K562 (cell line): ENCODE measurements around the gene PSMB11. TPM values are rescaled to one million over a fixed set of nuclear protein-coding genes. Genes with fewer than 3 reads are reported as not detected.

Source experiments
- CEBPB ChIP-seq: fragments of 450-650 bp; IDR thresholded peaks from 2 replicates; pipeline ENCODE4 v1.6.1; 2016; ENCODE audit warnings: missing genetic modification characterization, missing compliant biosample characterization
- DLX4 ChIP-seq: fragments of 250-450 bp; sonication (Bioruptor Pico); IDR thresholded peaks from 2 replicates; pipeline ENCODE4 v1.6.1; 2021; ENCODE audit warnings: mild to moderate bottlenecking
- E2F3 ChIP-seq: fragments of 250-450 bp; sonication (Bioruptor Pico); IDR thresholded peaks from 2 replicates; pipeline ENCODE4 v1.4.0; 2020; ENCODE audit warnings: mild to moderate bottlenecking
- FOXA1 ChIP-seq: fragments of 450-650 bp; IDR thresholded peaks from 2 replicates; pipeline ENCODE4 v1.6.1; 2016; ENCODE audit warnings: mild to moderate bottlenecking, borderline replicate concordance
- FOXM1 ChIP-seq, 2 experiments: fragments of 450-650 bp in 1 of 2; sonication (generic) in 1 of 2; formaldehyde crosslinking in 1 of 2; IDR thresholded peaks; 2 replicates each; pipeline versions ENCODE4 v1.6.1 to v1.9.0; 2017 to 2022; ENCODE audit warnings: low read depth in 2 of 2, mild to moderate bottlenecking in 2 of 2, missing genetic modification reagents in 1 of 2, moderate library complexity in 1 of 2
- GABPB2 ChIP-seq: fragments of 250-450 bp; sonication (Bioruptor Pico); conservative IDR thresholded peaks from 2 replicates; pipeline ENCODE4 v1.5.1; 2021; ENCODE audit warnings: mild to moderate bottlenecking
- HNRNPH1 ChIP-seq: fragments of 200-400 bp; formaldehyde crosslinking; optimal IDR thresholded peaks from 2 replicates; pipeline ENCODE3; 2017; ENCODE audit warnings: low read depth, mild to moderate bottlenecking, low read length, moderate library complexity
- JUNB ChIP-seq: fragments of 450-650 bp; formaldehyde crosslinking; conservative IDR thresholded peaks from 2 replicates; pipeline ENCODE4 v1.4.0; 2020; ENCODE audit warnings: mild to moderate bottlenecking
- NCOA1 ChIP-seq: fragments of 450-650 bp; IDR thresholded peaks from 2 replicates; pipeline ENCODE4 v1.6.1; 2016; ENCODE audit warnings: low read depth
- PRDM10 ChIP-seq: fragments of 450-650 bp; IDR thresholded peaks from 2 replicates; pipeline ENCODE4 v1.6.1; 2018; ENCODE audit not compliant: partially characterized antibody
- RFX7 ChIP-seq: fragments of 250-450 bp; sonication (Bioruptor Pico); IDR thresholded peaks from 2 replicates; pipeline ENCODE4 v1.5.1; 2021; ENCODE audit warnings: mild to moderate bottlenecking
- SIRT6 ChIP-seq: IDR thresholded peaks from one replicate; pipeline ENCODE4 v1.6.1; 2012; ENCODE audit warnings: low read depth, mild to moderate bottlenecking, control low read depth, inconsistent platforms, low read length, moderate library complexity
- SMC3 ChIP-seq: conservative IDR thresholded peaks from 2 replicates; pipeline ENCODE4 v1.6.1; 2011; ENCODE audit warnings: low read depth, low read length, improper control_type of control experiment; ENCODE audit not compliant: insufficient read depth
- SNAPC5 ChIP-seq: fragments of 250-450 bp; sonication (Bioruptor Pico); IDR thresholded peaks from 2 replicates; pipeline ENCODE4 v1.8.0; 2021; ENCODE audit warnings: moderate library complexity, mild to moderate bottlenecking, inconsistent platforms
- TAF15 ChIP-seq: fragments of 200-400 bp; formaldehyde crosslinking; IDR thresholded peaks from 2 replicates; pipeline ENCODE4 v1.6.1; 2017; ENCODE audit warnings: mild to moderate bottlenecking, low read depth, low read length, moderate library complexity
- TAF7 ChIP-seq: fragments of 450-650 bp; IDR thresholded peaks from 2 replicates; pipeline ENCODE4 v1.6.1; 2016; ENCODE audit warnings: missing genetic modification characterization, missing compliant biosample characterization
- TAF9B ChIP-seq: fragments of 450-650 bp; IDR thresholded peaks from 2 replicates; pipeline ENCODE4 v1.6.1; 2018; ENCODE audit warnings: mild to moderate bottlenecking; ENCODE audit not compliant: partially characterized antibody
- TFAP4 ChIP-seq: sonication (generic); formaldehyde crosslinking; IDR thresholded peaks from 2 replicates; pipeline ENCODE4 v1.8.0; 2022; ENCODE audit warnings: missing genetic modification reagents, mild to moderate bottlenecking, moderate library complexity, borderline replicate concordance
- YY1 ChIP-seq, 3 experiments: IDR thresholded peaks; 2 replicates each; pipeline ENCODE4 v1.6.1; 2011; ENCODE audit warnings: low read length in 2 of 3, mild to moderate bottlenecking in 2 of 3, moderate library complexity in 2 of 3, borderline replicate concordance in 1 of 3, control low read depth in 1 of 3, low read depth in 1 of 3; ENCODE audit not compliant: insufficient read depth in 3 of 3, insufficient replicate concordance in 2 of 3, control insufficient read depth in 1 of 3, insufficient read length in 1 of 3; ENCODE audit errors: extremely low read depth in 1 of 3
- ZNF24 ChIP-seq: fragments of 450-650 bp; IDR thresholded peaks from 2 replicates; pipeline ENCODE4 v1.6.1; 2016
- ZNF263 ChIP-seq: sonication (generic); formaldehyde crosslinking; IDR thresholded peaks from 2 replicates; pipeline ENCODE4 v1.8.0; 2022; ENCODE audit warnings: mild to moderate bottlenecking, missing genetic modification reagents, borderline replicate concordance
- ZNF41 ChIP-seq: fragments of 250-450 bp; sonication (Bioruptor Pico); conservative IDR thresholded peaks from 2 replicates; pipeline ENCODE4 v1.4.0; 2020; ENCODE audit warnings: mild to moderate bottlenecking
- ZNF644 ChIP-seq: fragments of 200-800 bp; sonication (Bioruptor generic); IDR thresholded peaks from 2 replicates; pipeline ENCODE4 v1.6.1; 2016; ENCODE audit warnings: low read depth, missing genetic modification characterization, missing compliant biosample characterization
- polyA plus RNA-seq, 8 experiments: library from polyadenylated mRNA; depleted of rRNA in 4 of 8; stranded (reverse) in 5 of 8; unstranded in 3 of 8; fragments of >200 nt; fragmentation: Nextera tagmentation in 2 of 8; fragmentation: Illumina TruSeq in 1 of 8; extraction: Ambion mirVana in 2 of 8; extraction: Trizol in 1 of 8; gene quantifications; 2 replicates each; pipeline versions ENCODE4 v1.2.1 to v1.2.3, GENCODE V29; 2011 to 2014; ENCODE audit warnings: inconsistent platforms in 1 of 8, missing spikeins in 1 of 8
- total RNA-seq, 7 experiments: library from RNA; depleted of rRNA in 6 of 7; stranded (reverse); fragments of >200 nt in 6 of 7; fragmentation: Illumina TruSeq in 2 of 7; extraction: Trizol in 2 of 7; gene quantifications; 2 replicates each; pipeline versions ENCODE4 v1.2.1 to v1.2.3, GENCODE V29; 2011 to 2021; ENCODE audit warnings: low replicate concordance in 1 of 7

PSMB11 gene
- total and polyA plus RNA-seq, 9 of the 15 experiments (the other 6 are each of a cell fraction or from before 2014, with no cell fraction given): not detected

- no peak for TF ChIP-seq ZNF41 (CRISPR knock-in tag)
- TF ChIP-seq TFAP4 (CRISPR knock-in tag): peak; percentile 64; the same call in 1 of the 2 replicates
- TF ChIP-seq PRDM10: no peak
- TF ChIP-seq NCOA1: no peak
- TF ChIP-seq RFX7 (CRISPR knock-in tag): no peak
- peak in 2 of 3 experiments; percentile 23 to 40 for TF ChIP-seq YY1 (IDR thresholded peaks at IDR 0.05; ENCODE audit: borderline replicate concordance in 1 of 3, control insufficient read depth in 1 of 3, extremely low read depth in 1 of 3, insufficient read depth in 3 of 3, insufficient read length in 1 of 3, insufficient replicate concordance in 2 of 3, low read depth in 1 of 3, low read length in 2 of 3)
- TF ChIP-seq ZNF263 (CRISPR knock-in tag): no peak
- no peak for TF ChIP-seq GABPB2 (CRISPR knock-in tag)
- TF ChIP-seq ZNF644 (tag): no peak
- TF ChIP-seq FOXA1: no peak
- no peak for TF ChIP-seq FOXM1 (IDR thresholded peaks at IDR 0.05; ENCODE audit: low read depth)
- TF ChIP-seq FOXM1 (CRISPR knock-in tag; IDR thresholded peaks at IDR 0.05; ENCODE audit: low read depth): peak; percentile 45; the same call in 1 of the 2 replicates
- peak; percentile 10; the same call in 1 of the 2 replicates for TF ChIP-seq ZNF24
- no peak for TF ChIP-seq TAF7
- TF ChIP-seq SIRT6: no peak
- TF ChIP-seq CEBPB (tag): no peak
- TF ChIP-seq SMC3: peak; percentile 83
- TF ChIP-seq TAF15: no peak
- no peak for TF ChIP-seq TAF9B
- TF ChIP-seq SNAPC5 (CRISPR knock-in tag): no peak
- no peak for TF ChIP-seq JUNB (CRISPR knock-in tag)
- no peak for TF ChIP-seq HNRNPH1
- TF ChIP-seq E2F3 (CRISPR knock-in tag): no peak
- no peak for TF ChIP-seq DLX4 (CRISPR knock-in tag)
Observed at GRCh38 chr14:23056145-23056955, 14.3 kb downstream of the PSMB11 start (continued).
